ENCODE measurements around the gene HOXA7. TPM values are rescaled to one million over a fixed set of nuclear protein-coding genes. Genes with fewer than 3 reads are reported as not detected.

The HOXA7 gene
- total and polyA plus RNA-seq, 2 donors (not counting 3 experiments of a cell fraction or from before 2014, with no cell fraction given): 18.1 to 18.5 TPM

GRCh38 chr7:27116031-27116961 lies 40.2 kb downstream of the HOXA7 start:
- Histone ChIP-seq H3K4me1 (ENCODE audit: control insufficient read depth, extremely low read depth, insufficient read depth, low read length) (peaks cover 76% of the 10 kb centered on the region), H2AFZ (ENCODE audit: low read depth, low read length) (no peak overlapping the region), H3K27me3 (ENCODE audit: control insufficient read depth in 2 of 2, insufficient read depth in 2 of 2, low read length in 2 of 2) (no peaks in the 10 kb centered on the region), H3K4me2 (ENCODE audit: insufficient read depth, low read length) (peak overlapping the region; percentile 97), H3K9ac (replicated peaks; ENCODE audit: extremely low read depth, insufficient read depth, low read length) (peak overlapping the region; percentile 97), H3K27ac (ENCODE audit: insufficient read depth, low read depth, low read length) (peak overlapping the region; percentile 96), H3K4me3 (replicated peaks in 1 of 3; ENCODE audit: insufficient read depth in 1 of 3, low read depth in 1 of 3, low read length in 3 of 3) (peak overlapping the region; percentile 50 to 91 (median 91)), H4K20me1 (replicated peaks; ENCODE audit: control insufficient read depth, extremely low read depth, insufficient read depth, low read length) (no peaks in the 10 kb centered on the region), H3K9me3 (replicated peaks; ENCODE audit: control insufficient read depth, insufficient read depth, low read length) (no peaks in the 10 kb centered on the region), H3K36me3 (ENCODE audit: control insufficient read depth in 2 of 2, extremely low read depth in 1 of 2, insufficient read depth in 2 of 2, low read length in 2 of 2) (no peaks in the 10 kb centered on the region), H3K9me1 (replicated peaks; ENCODE audit: control insufficient read depth, extremely low read depth, insufficient read depth, low read length) (no peaks in the 10 kb centered on the region), H3K79me2 (ENCODE audit: control insufficient read depth, insufficient read depth, low read length) (peaks cover 90% of the 10 kb centered on the region)
- no peak for FAIRE-seq
- peak; percentile 72 for DNase-seq (ENCODE audit: low read depth, low spot score)
- intact Hi-C loops (cut with micrococcal nuclease): loop anchor here (10.0 kb wide), 1 partner anchor 961 kb away; the partner anchor contains the start of gene NFE2L3
- peak; percentile 14 for TF ChIP-seq POLR2A (IDR thresholded peaks at IDR 0.05; ENCODE audit: low read depth, low read length)
- no peak for TF ChIP-seq GATA2 (IDR thresholded peaks at IDR 0.05; ENCODE audit: insufficient read depth, insufficient read length, low read depth, low read length)
- no TSS peak for BruUV-seq (replicated peaks)
- dilution Hi-C loops (cut with MboI; ENCODE audit: extremely low pct_ligation_motif_present, low sequenced_read_pairs): no loop called here
- ChIA-PET POLR2A (interaction anchor here (1.5 to 1.6 kb wide), 2 partner anchors 18 to 34 kb away, joined by 3 to 4 read pairs; no protein-coding TSS in a partner anchor), CTCF (interaction anchor here (0.8 to 9.1 kb wide), 17 partner anchors 10 to 434 kb away, joined by 3 to 70 read pairs (median 4); partner anchors contain the start of genes HOXA1, HOXA3 and HOXA5)

GRCh38 chr7:27115221-27116026 lies 41.1 kb downstream of the HOXA7 start:
- Histone ChIP-seq H3K4me1 (ENCODE audit: control insufficient read depth, extremely low read depth, insufficient read depth, low read length) (peaks cover 76% of the 10 kb centered on the region), H3K36me3 (ENCODE audit: control insufficient read depth in 2 of 2, extremely low read depth in 1 of 2, insufficient read depth in 2 of 2, low read length in 2 of 2) (peaks cover 0 to under 1% of the 10 kb centered on the region in 2 experiments), H3K9ac (replicated peaks; ENCODE audit: extremely low read depth, insufficient read depth, low read length) (peak overlapping the region; percentile 97), H3K79me2 (ENCODE audit: control insufficient read depth, insufficient read depth, low read length) (peaks cover 90% of the 10 kb centered on the region), H3K9me1 (replicated peaks; ENCODE audit: control insufficient read depth, extremely low read depth, insufficient read depth, low read length) (no peaks in the 10 kb centered on the region), H2AFZ (ENCODE audit: low read depth, low read length) (no peak overlapping the region), H3K27ac (ENCODE audit: insufficient read depth, low read depth, low read length) (peak overlapping the region; percentile 96), H3K27me3 (ENCODE audit: control insufficient read depth in 2 of 2, insufficient read depth in 2 of 2, low read length in 2 of 2) (no peaks in the 10 kb centered on the region), H3K9me3 (replicated peaks; ENCODE audit: control insufficient read depth, insufficient read depth, low read length) (no peaks in the 10 kb centered on the region), H4K20me1 (replicated peaks; ENCODE audit: control insufficient read depth, extremely low read depth, insufficient read depth, low read length) (no peaks in the 10 kb centered on the region), H3K4me3 (replicated peaks in 1 of 3; ENCODE audit: insufficient read depth in 1 of 3, low read depth in 1 of 3, low read length in 3 of 3) (peak overlapping the region; percentile 50 to 91 (median 91)), H3K4me2 (ENCODE audit: insufficient read depth, low read length) (peak overlapping the region; percentile 97)
- ChIA-PET CTCF (interaction anchor here (0.8 to 9.1 kb wide), 15 partner anchors 9 to 434 kb away, joined by 3 to 70 read pairs (median 5); partner anchors contain the start of genes HOXA1, HOXA3 and HOXA5), POLR2A (interaction anchor here (1.2 to 1.6 kb wide), 3 partner anchors 10 to 18 kb away, joined by 4 to 6 read pairs (median 5); no protein-coding TSS in a partner anchor)
- dilution Hi-C loops (cut with MboI; ENCODE audit: extremely low pct_ligation_motif_present, low sequenced_read_pairs) (no loop called here), intact Hi-C loops (cut with micrococcal nuclease) (loop anchor here (1.0 to 10.0 kb wide), 3 partner anchors 9 to 961 kb away; partner anchors contain the start of gene NFE2L3)
- DNase-seq (ENCODE audit: low read depth, low spot score) (peak; percentile 81), FAIRE-seq (peak; percentile 21)
- TF ChIP-seq JUN (IDR thresholded peaks at IDR 0.05; ENCODE audit: borderline replicate concordance, insufficient read depth, insufficient read length, low read depth) (no peak), MAX (IDR thresholded peaks at IDR 0.05; ENCODE audit: insufficient read depth, insufficient read length) (no peak), POLR2AphosphoS5 (IDR thresholded peaks at IDR 0.05; ENCODE audit: insufficient read depth, low read depth, low read length) (peak; percentile 52), CTCF (IDR thresholded peaks at IDR 0.05; ENCODE audit: extremely low read depth in 1 of 2, insufficient read depth in 1 of 2, low read depth in 1 of 2, low read length in 2 of 2) (no peak), EZH2 (IDR thresholded peaks at IDR 0.05; ENCODE audit: borderline replicate concordance, low read depth, low read length, severe bottlenecking) (no peak), POLR2A (IDR thresholded peaks at IDR 0.05; ENCODE audit: low read depth, low read length) (peak; percentile 28), MYC (IDR thresholded peaks at IDR 0.05; ENCODE audit: low read depth, low read length) (peak; percentile 2), FOS (IDR thresholded peaks at IDR 0.05; ENCODE audit: borderline replicate concordance, insufficient read depth, low read length) (no peak), GATA2 (IDR thresholded peaks at IDR 0.05; ENCODE audit: insufficient read depth, insufficient read length, low read depth, low read length) (no peak)
- BruUV-seq (replicated peaks): TSS peak; percentile 12
